Measurements from ENCODE around the gene ZNF311. TPM values are rescaled to one million over a fixed set of nuclear protein-coding genes. Genes with fewer than 3 reads are reported as not detected.
"Not testable (repeated sequence)": the region's sequence is repeated elsewhere in the genome, so short reads cannot be mapped to it uniquely, and the experiment has no call there.

ZNF311 gene
- total and polyA plus RNA-seq, 9 donors = 1.5 to 2.7 (median 2.3) TPM

- no peaks in the 10 kb centered on the region for H3K36me3 ChIP-seq (ENCODE audit: control insufficient read depth, insufficient read depth, low read length)
- no peak for DNase-seq
- no peaks in the 10 kb centered on the region for H3K9me3 ChIP-seq (replicated peaks; ENCODE audit: control insufficient read depth, low read depth, low read length)
- peaks cover 16% of the 10 kb centered on the region for H3K27me3 ChIP-seq (ENCODE audit: control insufficient read depth, insufficient read depth, low read length)
- WGBS (ENCODE audit: insufficient coverage) = no CpG with 5 or more reads among the region's 3 CpGs
- no peak overlapping the region for H3K4me3 ChIP-seq (ENCODE audit: low read length)
- peaks cover 10% of the 10 kb centered on the region for H3K4me1 ChIP-seq (ENCODE audit: control insufficient read depth, insufficient read depth, low read length)
- H3K27ac ChIP-seq (ENCODE audit: low read length) = no peak overlapping the region
These were observed 48.8 kb downstream of the ZNF311 start for GRCh38 chr6:28956331-28956730.

- Histone ChIP-seq H3K9me3 (replicated peaks; ENCODE audit: control insufficient read depth, low read depth, low read length) (no peaks in the 10 kb centered on the region), H3K36me3 (ENCODE audit: control insufficient read depth, insufficient read depth, low read length) (no peaks in the 10 kb centered on the region), H3K27me3 (ENCODE audit: control insufficient read depth, insufficient read depth, low read length) (peaks cover 16% of the 10 kb centered on the region), H3K4me1 (ENCODE audit: control insufficient read depth, insufficient read depth, low read length) (peaks cover 10% of the 10 kb centered on the region), H3K4me3 (ENCODE audit: low read length) (peak overlapping the region; percentile 39), H3K27ac (ENCODE audit: low read length) (no peak overlapping the region)
- 1% methylated on average over 12 of the region's 22 CpGs for WGBS (ENCODE audit: insufficient coverage)
- DNase-seq = no peak
These were observed 51.4 kb downstream of the ZNF311 start for GRCh38 chr6:28953585-28954258.

- H3K4me1 ChIP-seq (ENCODE audit: control insufficient read depth, insufficient read depth, low read length) = peaks cover 10% of the 10 kb centered on the region
- peak; percentile 52 for DNase-seq
- H3K9me3 ChIP-seq (replicated peaks; ENCODE audit: control insufficient read depth, low read depth, low read length) = no peaks in the 10 kb centered on the region
- peaks cover 16% of the 10 kb centered on the region for H3K27me3 ChIP-seq (ENCODE audit: control insufficient read depth, insufficient read depth, low read length)
- WGBS (ENCODE audit: insufficient coverage) = 16% methylated on average over 11 of the region's 13 CpGs
- H3K4me3 ChIP-seq (ENCODE audit: low read length) = peak overlapping the region; percentile 39
- H3K27ac ChIP-seq (ENCODE audit: low read length) = no peak overlapping the region
- H3K36me3 ChIP-seq (ENCODE audit: control insufficient read depth, insufficient read depth, low read length) = no peaks in the 10 kb centered on the region
These were observed 52.0 kb downstream of the ZNF311 start for GRCh38 chr6:28953039-28953584.

- H3K9me3 ChIP-seq (replicated peaks; ENCODE audit: control insufficient read depth, low read depth, low read length); H3K4me3 ChIP-seq (ENCODE audit: low read length); H3K36me3 ChIP-seq (ENCODE audit: control insufficient read depth, insufficient read depth, low read length); H3K27ac ChIP-seq (ENCODE audit: low read length); H3K4me1 ChIP-seq (ENCODE audit: control insufficient read depth, insufficient read depth, low read length); DNase-seq: not testable (repeated sequence)
- 97% methylated on average over 26 of the region's 41 CpGs for whole genome bisulfite sequencing (ENCODE audit: insufficient coverage)
- peaks cover 14% of the 10 kb centered on the region for H3K27me3 ChIP-seq (ENCODE audit: control insufficient read depth, insufficient read depth, low read length)
These were observed 55.4 kb downstream of the ZNF311 start for GRCh38 chr6:28949656-28950195.

- Histone ChIP-seq H3K9me3 (replicated peaks; ENCODE audit: control insufficient read depth, low read depth, low read length) (no peaks in the 10 kb centered on the region), H3K4me1 (ENCODE audit: control insufficient read depth, insufficient read depth, low read length) (peaks cover 8% of the 10 kb centered on the region), H3K36me3 (ENCODE audit: control insufficient read depth, insufficient read depth, low read length) (no peaks in the 10 kb centered on the region), H3K4me3 (ENCODE audit: low read length) (no peak overlapping the region), H3K27me3 (ENCODE audit: control insufficient read depth, insufficient read depth, low read length) (peaks cover 7% of the 10 kb centered on the region), H3K27ac (ENCODE audit: low read length) (no peak overlapping the region)
- DNase-seq = no peak
- 58% methylated on average over 15 of the region's 23 CpGs for WGBS (ENCODE audit: insufficient coverage)
These were observed 56.2 kb downstream of the ZNF311 start for GRCh38 chr6:28948782-28949486.

GRCh38 chr6:28947831-28948270, 57.3 kb downstream of the ZNF311 start:
- 92% methylated on average over 1 of the region's 1 CpG for WGBS (ENCODE audit: insufficient coverage)
- Histone ChIP-seq H3K36me3 (ENCODE audit: control insufficient read depth, insufficient read depth, low read length) (no peaks in the 10 kb centered on the region), H3K27ac (ENCODE audit: low read length) (no peak overlapping the region), H3K9me3 (replicated peaks; ENCODE audit: control insufficient read depth, low read depth, low read length) (no peaks in the 10 kb centered on the region), H3K4me3 (ENCODE audit: low read length) (no peak overlapping the region), H3K27me3 (ENCODE audit: control insufficient read depth, insufficient read depth, low read length) (no peaks in the 10 kb centered on the region), H3K4me1 (ENCODE audit: control insufficient read depth, insufficient read depth, low read length) (peaks cover 9% of the 10 kb centered on the region)
- DNase-seq = no peak

GRCh38 chr6:28947067-28947765, 57.9 kb downstream of the ZNF311 start:
- WGBS (ENCODE audit: insufficient coverage) = 69% methylated on average over 4 of the region's 6 CpGs
- Histone ChIP-seq H3K4me1 (ENCODE audit: control insufficient read depth, insufficient read depth, low read length) (peaks cover 10% of the 10 kb centered on the region), H3K27ac (ENCODE audit: low read length) (no peak overlapping the region)

GRCh38 chr6:28945349-28945748, 59.8 kb downstream of the ZNF311 start:
- no peak overlapping the region for H3K4me3 ChIP-seq (ENCODE audit: low read length)
- WGBS (ENCODE audit: insufficient coverage) = no CpG with 5 or more reads among the region's 3 CpGs

More at GRCh38 chr6:28947067-28947765, 57.9 kb downstream of the ZNF311 start:
- H3K9me3 ChIP-seq (replicated peaks; ENCODE audit: control insufficient read depth, low read depth, low read length) = no peaks in the 10 kb centered on the region
- no peaks in the 10 kb centered on the region for H3K36me3 ChIP-seq (ENCODE audit: control insufficient read depth, insufficient read depth, low read length)
- no peak overlapping the region for H3K4me3 ChIP-seq (ENCODE audit: low read length)
- no peak for DNase-seq
- no peaks in the 10 kb centered on the region for H3K27me3 ChIP-seq (ENCODE audit: control insufficient read depth, insufficient read depth, low read length)

More at GRCh38 chr6:28945349-28945748, 59.8 kb downstream of the ZNF311 start:
- H3K9me3 ChIP-seq (replicated peaks; ENCODE audit: control insufficient read depth, low read depth, low read length) = no peaks in the 10 kb centered on the region
- no peak for DNase-seq
- no peak overlapping the region for H3K27ac ChIP-seq (ENCODE audit: low read length)
- H3K36me3 ChIP-seq (ENCODE audit: control insufficient read depth, insufficient read depth, low read length) = no peaks in the 10 kb centered on the region
- H3K4me1 ChIP-seq (ENCODE audit: control insufficient read depth, insufficient read depth, low read length) = peaks cover 18% of the 10 kb centered on the region
- no peaks in the 10 kb centered on the region for H3K27me3 ChIP-seq (ENCODE audit: control insufficient read depth, insufficient read depth, low read length)

All from muscle of leg (tissue), 11 donors.